Ovary (tissue), 3 donors: ENCODE results near the gene CRTC3.

ENCODE experiments used
- CTCF ChIP-seq, 3 donors: fragments of 450-650 bp in 2 of 3; fragments of 200-600 bp in 1 of 3; IDR thresholded peaks; one replicate each; pipeline versions ENCODE4 v1.5.1 to v1.8.0; 2016 to 2022; ENCODE audit warnings: antibody characterized with exemption in 3 of 3, mild to moderate bottlenecking in 1 of 3
- POLR2A ChIP-seq: fragments of 450-650 bp; IDR thresholded peaks from one replicate; pipeline ENCODE4 v1.6.1; 2017; ENCODE audit warnings: antibody characterized with exemption, mild to moderate bottlenecking, moderate library complexity
- donor health status: DM: no; HTN: no; CAD: no.

DNA sequence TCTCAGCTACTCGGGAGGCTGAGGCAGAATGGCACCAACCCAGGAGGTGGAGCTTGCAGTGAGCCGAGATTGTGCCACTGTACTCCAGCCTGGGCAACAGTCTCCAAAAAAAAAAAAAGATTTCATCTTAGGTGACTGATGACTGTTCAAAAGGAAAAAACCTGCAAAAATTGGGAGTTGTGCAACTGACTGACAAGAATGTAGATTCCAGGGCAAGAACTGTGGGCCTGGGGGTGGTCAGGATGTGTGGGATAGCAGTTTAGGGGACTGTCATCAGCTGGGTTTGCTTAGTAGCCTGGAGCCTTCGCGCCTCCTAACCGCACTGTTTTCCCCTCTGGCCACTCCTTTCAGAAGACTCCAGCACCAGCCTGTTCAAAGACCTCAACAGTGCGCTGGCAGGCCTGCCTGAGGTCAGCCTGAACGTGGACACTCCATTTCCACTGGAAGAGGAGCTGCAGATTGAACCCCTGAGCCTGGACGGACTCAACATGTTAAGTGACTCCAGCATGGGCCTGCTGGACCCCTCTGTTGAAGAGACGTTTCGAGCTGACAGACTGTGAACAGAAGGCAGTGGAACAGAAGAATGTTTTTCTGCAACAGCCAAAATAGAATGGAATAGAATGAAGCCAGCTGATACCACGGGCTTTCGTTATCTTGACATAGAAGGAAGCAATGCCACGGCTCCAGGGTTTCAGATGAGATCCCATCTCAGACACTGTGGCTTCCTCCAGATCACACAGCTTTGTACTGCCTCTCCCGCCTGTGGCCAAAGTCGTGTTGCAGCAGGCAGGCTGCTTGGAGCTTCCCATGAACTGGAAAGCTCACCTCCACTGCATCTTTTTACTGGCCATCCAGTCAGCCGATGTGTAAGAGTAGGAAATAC lies 112.1 kb downstream of the CRTC3 start:
- TF ChIP-seq POLR2A (no peak), CTCF (IDR thresholded peaks at IDR 0.05) (no peak)
